CD1c-positive myeloid dendritic cell (primary cell): ENCODE data around the gene SCUBE3.

Experiments used
- DNase-seq: peaks from one replicate; pipeline ENCODE4 v3.0.0-alpha.2; 2016; ENCODE audit errors: extremely low spot score

Gene SCUBE3

DNA sequence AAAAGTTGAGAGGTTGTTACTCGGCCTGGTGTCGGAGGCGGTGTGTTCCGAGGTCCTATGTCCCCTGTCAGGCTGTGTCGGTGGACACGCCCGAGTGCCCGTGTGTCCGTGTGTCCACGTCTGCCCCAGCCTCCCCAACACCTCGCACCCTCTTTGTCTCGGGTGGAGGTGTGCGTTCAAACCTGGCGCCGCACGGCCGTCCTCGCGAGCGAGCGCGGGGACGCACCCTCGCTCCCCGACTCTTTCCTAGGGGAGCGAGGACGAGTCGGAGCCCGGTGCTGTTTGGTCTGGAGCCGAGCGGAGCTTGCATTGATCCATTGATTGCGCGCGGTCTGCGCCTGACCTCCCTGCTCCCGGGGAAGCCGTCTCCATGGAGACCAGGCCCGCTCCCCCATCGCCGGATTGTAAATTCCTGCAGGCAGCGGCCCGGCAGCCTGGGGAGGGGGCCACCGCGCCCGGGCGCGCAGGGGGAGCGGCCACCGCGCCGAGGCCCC is 411 bp upstream of the SCUBE3 start:
- no peak for DNase-seq

DNA sequence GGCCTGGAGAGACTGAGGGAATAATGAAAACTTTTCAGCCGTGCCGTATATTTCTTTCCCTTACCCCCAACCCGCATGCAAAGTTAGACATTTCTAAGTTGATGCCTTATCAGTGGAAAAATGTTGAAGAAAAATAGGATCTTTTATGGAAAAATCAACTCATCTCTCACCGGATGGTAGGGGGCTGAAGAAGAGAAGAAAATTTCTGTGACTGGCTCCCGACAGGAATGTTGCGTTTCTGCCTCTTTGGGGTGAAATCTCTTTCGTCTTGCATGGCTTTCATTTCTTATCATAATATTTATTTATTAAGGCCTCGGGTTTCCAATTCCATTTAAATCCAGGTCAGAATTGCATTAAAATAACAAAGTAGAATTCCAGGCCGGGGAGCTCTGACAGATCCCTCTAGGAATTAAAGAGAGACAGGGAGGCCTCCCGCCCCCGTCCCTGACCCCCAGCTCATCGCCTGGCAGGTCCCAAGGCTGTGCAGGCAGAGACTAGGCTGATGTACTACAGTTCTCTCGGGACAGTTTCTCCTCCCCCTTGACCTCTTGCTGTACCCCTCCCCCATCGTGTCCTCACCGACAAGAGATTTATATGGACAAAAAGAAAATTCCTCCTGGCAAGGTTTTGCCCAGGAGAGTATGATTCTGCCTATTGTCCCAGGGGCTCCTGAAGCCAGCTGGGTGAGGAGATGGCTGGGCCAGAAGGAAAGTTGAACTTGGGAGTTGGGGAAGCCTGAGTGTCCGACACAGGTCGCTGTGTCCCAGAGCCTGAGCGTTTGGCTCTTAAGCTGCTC is 1.3 kb downstream of the SCUBE3 start:
- DNase-seq, result no peak

DNA sequence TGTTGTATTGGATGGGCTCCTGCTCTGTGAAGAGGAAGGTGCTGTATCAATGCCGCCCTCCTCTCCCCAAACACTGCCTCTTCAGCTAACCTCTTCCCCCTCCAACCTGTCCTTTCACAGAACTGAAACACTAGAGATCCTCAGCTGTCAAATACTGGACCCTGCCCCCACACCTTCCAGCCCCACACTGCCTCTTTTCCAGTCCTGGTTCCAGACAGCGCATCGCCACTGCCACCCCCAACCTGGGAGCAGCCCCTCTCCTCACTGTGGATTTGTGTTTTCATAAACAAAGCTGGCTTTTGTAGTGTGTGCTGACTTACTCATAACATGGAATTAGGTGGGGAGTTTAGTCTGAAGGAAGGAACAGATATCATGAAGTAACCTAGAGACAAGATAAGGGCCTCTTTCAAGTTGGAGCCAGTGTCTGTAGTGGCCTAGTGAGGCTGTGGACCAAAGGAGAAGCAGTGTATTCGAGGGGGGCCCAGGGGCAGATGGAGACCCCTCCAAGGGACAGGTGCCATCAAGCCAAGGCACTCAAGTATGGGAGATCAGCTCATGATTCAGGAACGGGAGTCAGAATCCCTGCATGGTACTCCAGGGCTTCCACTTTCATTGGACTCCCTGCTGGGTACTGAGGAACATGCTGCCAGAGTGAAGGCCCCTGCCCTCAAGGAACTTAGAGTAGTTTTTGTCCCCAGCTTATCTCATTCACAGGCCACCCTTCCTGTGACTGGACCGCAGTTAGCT is 2.1 kb downstream of the SCUBE3 start:
- DNase-seq, result no peak

DNA sequence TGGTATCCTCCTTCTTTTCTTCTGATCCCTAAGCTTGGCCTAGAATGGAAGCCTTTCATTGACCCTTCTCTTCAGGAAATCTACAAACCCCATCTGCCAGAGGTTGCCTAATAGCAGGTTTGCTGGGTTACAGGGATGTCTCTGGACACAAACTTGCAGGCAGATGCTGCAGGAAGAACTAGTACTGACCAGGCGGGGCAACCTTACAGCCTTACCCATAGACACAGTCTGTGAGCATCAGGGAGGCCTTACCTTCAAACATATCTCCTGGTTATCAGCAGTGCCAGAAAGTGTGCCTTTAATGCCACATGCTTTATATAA is 2.6 kb downstream of the SCUBE3 start:
- no peak for DNase-seq

DNA sequence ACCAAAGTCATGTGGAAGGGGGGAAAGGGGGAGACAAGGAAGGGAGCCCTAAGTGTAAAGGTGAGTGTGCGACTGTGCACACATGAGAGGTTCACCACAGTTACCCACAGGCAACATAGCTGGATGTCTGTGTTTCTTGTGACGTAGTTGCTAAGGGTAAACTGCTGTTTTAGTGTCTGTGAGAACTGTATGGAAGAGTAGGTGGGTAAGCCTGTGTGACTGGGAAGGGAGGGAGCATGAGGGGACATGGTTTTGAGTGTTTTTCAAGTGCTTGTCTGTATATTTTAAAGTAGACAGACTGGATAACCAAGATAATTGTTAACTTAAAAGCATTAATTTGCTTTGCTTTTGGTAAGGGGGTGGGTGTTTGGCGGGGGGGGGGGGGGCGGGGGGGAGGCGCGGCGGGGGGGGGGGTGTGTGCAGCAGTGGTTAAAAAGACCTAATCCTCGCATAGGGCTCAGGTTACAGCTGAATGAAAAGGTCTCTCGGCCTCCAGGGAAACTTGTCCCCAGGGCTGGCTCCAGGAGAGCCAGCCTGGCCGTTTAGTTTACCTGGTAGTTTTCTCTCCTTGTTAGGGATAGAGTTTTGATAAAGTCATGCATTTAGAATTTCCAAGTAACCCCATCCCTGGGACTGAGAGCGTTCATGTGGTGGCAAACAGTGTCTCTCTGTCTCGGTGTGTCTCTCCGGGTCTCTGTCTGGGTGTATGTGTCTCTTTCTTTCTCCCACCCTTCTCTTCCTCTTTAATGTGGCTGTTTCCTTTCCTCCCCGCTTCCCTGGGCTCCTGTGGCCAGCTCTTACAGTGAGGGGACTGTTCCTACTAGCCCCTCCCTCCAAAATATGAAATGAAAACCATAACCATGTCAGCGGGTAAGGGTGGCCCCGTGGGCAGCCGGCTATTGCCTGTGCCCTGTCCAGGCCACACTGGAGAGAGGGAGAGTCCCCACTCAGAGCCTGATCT is 3.4 kb downstream of the SCUBE3 start:
- DNase-seq, result no peak

DNA sequence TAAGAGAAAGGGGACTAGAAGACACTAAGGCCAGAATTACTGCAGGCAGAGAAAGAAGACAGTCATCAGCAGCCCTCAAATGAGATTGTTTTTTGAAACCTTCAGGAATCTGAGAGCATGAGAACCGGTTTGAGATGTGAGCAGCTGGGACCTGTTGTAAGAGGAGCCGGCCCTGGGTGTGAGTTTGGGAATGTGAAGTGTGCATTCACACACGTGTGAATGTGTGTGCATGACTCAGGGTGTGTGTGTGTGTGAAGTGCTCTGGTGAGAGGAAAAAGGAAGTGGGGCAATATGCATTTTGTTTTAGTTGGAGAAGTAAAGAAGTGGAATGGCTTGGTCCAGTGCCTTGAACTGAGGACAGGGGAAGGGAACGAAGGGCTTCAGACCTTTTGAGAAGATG is 4.3 kb downstream of the SCUBE3 start:
- DNase-seq, result peak; percentile 20

DNA sequence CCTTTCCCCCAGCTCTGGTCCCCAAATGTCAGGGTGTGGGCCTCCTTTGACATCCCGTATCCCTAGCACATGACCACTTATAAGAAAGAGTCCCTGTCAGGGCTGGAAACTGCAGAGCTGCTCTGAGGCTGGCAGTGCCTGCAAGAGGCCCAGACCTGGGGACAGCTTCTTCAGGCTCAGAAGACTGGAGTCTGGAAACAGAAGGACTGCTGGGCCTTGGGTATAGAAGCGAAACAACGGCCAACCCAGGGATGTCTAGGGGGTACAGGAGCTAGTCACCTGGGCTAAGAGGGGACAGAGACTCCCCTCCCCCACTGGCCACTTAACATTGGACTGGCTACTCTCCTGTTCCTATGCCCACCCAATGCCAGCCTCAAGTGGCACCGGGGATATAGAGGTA is 4.7 kb downstream of the SCUBE3 start:
- DNase-seq, result no peak

DNA sequence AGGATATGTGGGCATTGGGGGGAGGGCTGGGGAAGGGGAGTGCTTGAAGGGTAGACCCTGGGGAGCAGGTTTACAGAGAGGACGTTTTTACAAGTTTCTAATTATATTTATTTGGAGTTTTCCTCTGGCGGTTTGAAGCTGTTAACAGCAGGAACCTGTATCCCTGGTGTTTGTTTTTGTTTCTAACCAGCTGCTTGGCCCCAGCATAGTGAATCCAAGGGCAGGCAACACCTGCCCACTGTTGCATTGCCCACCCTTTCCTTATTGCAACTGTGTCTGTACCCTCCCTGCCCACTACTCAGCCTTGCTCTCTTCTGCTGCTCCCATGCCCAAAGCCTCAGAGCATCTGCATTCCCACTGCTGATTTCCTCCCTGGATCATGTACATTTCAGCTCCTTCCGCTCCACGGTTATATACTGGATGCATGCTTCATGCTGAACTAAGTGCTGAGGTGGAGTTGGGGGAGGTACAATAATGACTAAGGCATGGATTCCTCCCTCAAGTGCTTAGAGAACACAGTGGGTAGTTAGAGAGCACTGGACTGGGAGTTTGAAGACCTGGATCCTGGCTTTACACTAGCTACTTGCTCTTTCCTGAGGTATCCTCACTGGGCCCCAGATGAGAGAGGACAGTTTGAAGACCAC is 6.0 kb downstream of the SCUBE3 start:
- no peak for DNase-seq

DNA sequence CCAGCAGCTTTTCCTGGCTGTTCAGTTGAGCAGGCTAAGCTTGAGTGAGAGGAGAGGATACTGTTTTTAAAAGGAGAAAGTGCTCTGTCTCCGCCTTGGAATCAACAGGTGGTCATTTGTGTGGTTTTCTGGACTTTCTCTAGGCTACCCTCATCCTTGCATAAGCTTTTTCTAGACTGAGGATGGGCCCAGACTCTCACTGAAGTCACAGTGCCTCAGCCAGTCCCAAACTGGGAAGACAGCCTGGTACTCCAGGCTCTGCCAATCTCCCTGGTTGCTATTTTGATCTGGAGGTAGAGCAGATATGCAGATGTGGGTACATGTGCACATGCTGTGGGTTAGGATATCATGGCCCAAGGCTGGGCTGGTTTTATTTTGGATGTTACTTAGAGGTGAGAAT is 7.0 kb downstream of the SCUBE3 start:
- no peak for DNase-seq

DNA sequence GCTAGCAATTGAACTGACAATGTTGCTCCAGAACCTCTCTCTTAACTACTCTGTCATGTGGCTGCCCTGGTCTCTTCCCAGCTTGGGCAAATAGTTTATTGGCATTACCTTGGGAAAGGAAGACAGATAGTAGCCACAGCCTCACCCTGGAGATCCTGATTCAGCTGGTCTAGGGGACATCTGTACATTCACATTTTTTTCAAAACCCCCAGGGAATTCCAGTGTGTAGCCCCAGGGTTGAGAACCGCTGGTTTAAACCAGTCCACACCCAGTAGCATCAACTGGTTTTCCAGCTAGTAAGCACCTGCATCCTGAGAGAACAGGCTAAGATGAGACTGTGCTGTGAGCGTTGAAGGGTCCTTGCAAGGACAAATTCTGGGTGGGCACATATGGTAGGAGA is 9.6 kb downstream of the SCUBE3 start:
- no peak for DNase-seq

DNA sequence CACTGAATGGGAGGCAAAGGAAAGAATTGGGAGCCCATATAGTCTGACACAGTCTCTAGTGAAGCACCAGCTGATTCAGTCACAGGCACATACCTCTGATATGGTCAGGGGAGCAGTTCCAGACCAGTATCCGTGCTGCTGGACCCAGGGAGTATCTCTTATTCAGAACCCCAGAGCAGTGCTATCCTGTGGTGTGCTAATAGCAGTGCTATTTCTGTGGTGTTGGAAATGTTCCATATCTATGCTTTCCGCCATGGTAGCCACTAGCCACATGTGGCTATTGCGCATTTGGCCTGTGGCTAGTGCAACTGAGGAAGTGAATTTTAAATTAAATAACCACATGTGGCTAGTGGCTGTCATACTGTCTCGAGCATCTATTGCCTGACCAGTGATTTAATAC is 11.0 kb downstream of the SCUBE3 start:
- DNase-seq, result no peak

DNA sequence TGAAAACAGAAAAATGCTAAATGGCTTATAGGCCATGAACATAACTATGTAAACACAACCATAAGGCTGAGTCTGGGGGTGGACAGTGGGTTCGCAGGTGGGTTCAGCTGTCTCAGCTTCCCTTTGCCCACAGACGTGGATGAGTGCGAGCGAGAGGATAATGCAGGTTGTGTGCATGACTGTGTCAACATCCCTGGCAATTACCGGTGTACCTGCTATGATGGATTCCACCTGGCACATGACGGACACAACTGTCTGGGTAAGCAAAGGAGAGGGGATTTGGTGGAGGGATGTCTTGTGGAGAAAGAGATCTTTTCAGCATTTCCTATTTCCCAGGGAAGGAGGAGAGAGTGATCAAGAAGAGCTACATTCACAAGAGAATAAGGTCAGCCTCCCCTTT is 14.7 kb downstream of the SCUBE3 start:
- DNase-seq, result no peak

DNA sequence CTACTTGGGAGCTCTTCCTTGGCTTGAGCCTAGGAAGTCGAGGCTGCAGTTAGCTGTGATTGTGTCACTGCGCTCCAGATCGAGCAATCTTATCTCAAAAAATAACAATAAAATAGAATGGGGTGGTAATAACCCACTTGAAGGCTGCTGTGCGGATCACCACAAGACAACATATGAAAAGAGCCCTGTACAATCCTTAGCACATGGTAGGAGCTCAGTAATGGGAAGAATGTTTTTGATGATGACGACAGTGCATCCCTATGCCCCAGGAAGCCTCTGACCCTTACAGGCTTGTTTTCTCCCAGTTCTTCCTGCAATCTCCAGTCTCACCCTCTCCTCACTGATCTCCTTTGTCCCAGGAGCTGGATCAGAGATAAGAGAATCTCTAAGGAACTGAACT is 15.5 kb downstream of the SCUBE3 start:
- DNase-seq, result no peak

DNA sequence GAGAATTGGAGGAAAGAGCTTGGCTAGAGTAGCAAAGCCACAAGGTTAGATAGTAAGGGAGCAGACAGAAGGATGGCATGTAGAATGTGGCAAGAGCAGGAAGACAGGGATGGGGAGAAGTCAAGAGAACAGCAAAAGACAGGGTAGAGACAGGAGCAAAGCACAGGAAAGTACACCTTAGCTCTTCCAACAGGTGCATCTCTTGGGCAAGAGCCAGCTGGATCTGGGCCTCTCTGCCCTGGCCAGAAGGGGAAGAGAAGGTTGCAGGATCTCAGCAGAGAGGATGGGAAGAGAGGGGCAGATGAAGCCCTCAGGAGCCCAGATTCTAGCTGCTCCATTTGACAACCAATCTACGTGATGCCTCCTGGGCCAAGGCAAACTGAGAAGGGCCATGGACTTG is 16.7 kb downstream of the SCUBE3 start:
- DNase-seq, result no peak

DNA sequence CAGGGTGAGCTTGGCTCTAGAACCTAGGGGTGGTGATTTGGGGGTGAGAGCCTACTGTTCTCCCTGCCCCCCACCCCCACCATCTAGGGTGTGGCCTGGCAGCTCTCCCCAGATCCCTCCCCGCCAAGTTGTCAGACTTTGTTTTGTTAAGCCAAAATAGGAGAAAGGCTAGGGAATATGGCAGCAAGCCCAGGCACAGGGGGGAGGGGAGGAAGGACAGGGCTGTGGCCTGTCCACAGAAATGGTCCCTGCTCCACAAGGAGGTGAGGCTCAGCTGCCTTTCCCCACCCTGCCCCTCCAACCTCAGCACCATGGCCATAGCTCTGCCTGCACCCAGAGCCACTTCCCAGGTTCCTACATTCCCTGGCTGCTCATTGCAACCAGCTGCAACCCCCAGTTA is 17.2 kb downstream of the SCUBE3 start:
- no peak for DNase-seq

DNA sequence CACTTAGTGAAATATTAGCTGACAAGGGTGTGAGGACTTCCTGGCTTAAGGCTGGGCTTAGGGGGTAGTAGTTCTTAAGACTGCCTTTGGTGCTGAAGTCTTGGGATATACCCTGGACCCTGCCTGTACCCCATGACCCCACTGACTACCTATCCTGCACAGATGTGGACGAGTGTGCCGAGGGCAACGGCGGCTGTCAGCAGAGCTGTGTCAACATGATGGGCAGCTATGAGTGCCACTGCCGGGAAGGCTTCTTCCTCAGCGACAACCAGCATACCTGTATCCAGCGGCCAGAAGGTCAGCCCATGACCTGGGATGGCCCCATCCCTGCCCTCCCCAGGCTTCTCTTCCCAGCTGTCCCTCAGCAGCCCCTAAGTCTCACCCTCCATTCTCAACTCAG is 17.8 kb downstream of the SCUBE3 start:
- no peak for DNase-seq

DNA sequence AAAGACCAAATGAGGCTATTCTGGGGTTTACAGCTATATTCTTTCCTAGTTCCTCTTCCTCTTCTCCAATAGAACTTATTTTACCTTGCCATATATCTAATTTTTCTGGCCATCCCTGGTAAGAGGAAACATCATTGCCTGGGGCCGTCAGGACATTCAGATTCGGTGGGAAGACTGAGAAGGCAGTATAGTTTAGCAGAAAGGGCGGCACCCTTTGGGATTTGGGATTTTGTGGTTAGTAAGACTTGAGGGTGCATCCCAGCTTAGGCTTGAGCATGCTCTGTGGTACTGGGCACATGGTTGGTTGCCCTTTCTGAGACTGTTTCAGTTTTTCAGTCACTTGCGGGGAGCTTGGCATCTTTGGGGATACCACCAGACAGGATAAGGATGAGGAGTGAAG is 21.1 kb downstream of the SCUBE3 start:
- no peak for DNase-seq

DNA sequence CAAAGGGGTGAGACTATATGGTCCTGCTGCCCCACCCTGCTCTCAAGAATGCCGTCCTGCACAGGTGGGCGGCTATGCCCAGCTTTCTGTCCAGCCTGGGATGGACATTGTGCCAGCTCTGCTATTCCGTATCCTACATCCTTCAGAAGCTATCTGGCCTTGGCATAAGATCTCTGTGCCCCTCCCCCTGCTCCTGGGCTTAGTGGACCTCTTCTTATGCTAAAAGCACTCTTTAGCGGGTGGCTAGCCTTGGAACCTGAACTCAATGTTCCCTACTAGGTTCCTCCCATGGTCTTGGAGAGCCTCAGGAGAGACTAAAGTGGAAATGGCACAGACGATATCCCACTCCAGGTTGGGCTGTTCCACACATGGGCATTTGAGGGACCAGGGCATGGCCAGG is 22.5 kb downstream of the SCUBE3 start:
- DNase-seq, result no peak

DNA sequence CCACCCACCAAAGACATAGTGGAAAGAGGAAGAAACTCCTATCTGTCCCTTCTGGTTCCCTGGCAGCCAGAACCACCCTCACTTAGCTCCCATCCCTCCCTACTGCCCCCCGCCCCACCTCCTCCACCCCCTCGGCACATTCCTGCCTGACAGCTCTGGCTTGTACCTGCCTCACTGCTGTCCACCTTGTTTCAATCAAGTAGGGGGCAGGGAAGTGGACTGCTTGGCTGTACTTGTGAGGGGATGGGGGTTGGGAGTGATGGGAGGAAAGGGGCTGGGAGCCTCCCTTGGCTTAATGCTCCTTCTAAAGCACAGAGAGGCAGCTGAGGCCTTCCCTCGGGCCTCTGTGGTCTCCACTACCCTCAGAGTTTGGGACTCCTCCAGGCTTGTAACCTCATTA is 23.7 kb downstream of the SCUBE3 start:
- no peak for DNase-seq

DNA sequence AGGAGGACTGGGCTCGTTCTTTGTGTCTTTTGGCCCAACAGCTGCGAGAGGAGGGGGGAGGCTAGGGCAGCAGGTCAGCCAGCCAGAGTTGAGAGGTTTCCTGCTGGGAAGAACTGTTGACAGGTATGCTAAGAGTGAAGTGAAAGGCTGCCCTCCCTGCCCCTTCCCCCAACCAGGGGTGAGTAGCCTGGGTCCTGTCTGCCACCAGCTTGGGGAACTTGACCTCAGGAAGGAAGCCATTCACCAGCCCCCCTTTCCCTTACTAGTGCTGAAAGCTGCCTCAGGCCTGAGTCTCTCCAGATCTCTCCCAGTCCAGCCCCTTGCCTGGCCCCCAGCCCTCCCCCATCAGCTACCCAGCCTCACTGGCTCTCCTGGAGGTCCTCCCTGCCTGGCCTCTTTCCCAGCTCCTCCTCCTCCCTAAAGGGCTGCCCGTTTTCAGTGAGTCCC is 25.1 kb downstream of the SCUBE3 start:
- no peak for DNase-seq

DNA sequence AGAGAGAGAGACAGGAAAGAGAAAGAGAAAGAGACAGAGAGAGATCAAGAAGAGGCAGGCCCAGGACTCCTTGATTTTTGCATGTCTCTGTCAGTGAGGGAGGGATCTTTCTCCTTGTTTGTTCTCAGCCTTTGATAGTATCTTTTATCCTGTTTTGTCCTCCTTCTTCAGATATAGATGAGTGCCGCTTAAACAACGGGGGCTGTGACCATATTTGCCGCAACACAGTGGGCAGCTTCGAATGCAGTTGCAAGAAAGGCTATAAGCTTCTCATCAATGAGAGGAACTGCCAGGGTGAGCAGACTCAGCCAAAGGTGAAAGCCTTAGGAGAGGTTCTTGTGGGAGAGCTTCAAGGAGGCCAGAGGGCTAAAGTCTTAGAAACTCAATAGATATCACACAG is 25.8 kb downstream of the SCUBE3 start:
- DNase-seq, result no peak
